Measurements from ENCODE around the gene NPBWR2.
"Not testable (repeated sequence)": the region's sequence is repeated elsewhere in the genome, so short reads cannot be mapped to it uniquely, and the experiment has no call there.

NPBWR2 gene

GRCh38 chr20:64140956-64141355, 33.6 kb upstream of the NPBWR2 start:
- Histone ChIP-seq H3K27ac (ENCODE audit: low read depth, low read length) (no peak overlapping the region), H3K4me3 (ENCODE audit: low read depth, low read length) (no peak overlapping the region), H3K36me3 (ENCODE audit: control insufficient read depth, insufficient read depth, low read length) (no peaks in the 10 kb centered on the region), H3K9me3 (ENCODE audit: control insufficient read depth, insufficient read depth, low read length) (peaks cover 17% of the 10 kb centered on the region), H3K4me1 (ENCODE audit: control insufficient read depth, insufficient read depth, low read length) (peaks cover 8% of the 10 kb centered on the region; the same call in 1 of the 2 replicates), H3K9ac (ENCODE audit: low read depth, low read length) (no peak overlapping the region), H3K27me3 (ENCODE audit: control insufficient read depth, insufficient read depth, low read length) (no peaks in the 10 kb centered on the region)

GRCh38 chr20:64140061-64140931, 32.9 kb upstream of the NPBWR2 start:
- H3K4me1 ChIP-seq (ENCODE audit: control insufficient read depth, insufficient read depth, low read length), result peaks cover 8% of the 10 kb centered on the region; the same call in 1 of the 2 replicates
- no peaks in the 10 kb centered on the region for H3K27me3 ChIP-seq (ENCODE audit: control insufficient read depth, insufficient read depth, low read length)
- no peak overlapping the region for H3K9ac ChIP-seq (ENCODE audit: low read depth, low read length)
- H3K4me3 ChIP-seq (ENCODE audit: low read depth, low read length), result no peak overlapping the region
- H3K27ac ChIP-seq (ENCODE audit: low read depth, low read length), result no peak overlapping the region
- H3K36me3 ChIP-seq (ENCODE audit: control insufficient read depth, insufficient read depth, low read length), result no peaks in the 10 kb centered on the region
- peaks cover 14% of the 10 kb centered on the region for H3K9me3 ChIP-seq (ENCODE audit: control insufficient read depth, insufficient read depth, low read length)

- H3K4me3 ChIP-seq (ENCODE audit: low read depth, low read length), result no peak overlapping the region
- no peaks in the 10 kb centered on the region for H3K27me3 ChIP-seq (ENCODE audit: control insufficient read depth, insufficient read depth, low read length)
- no peak overlapping the region for H3K27ac ChIP-seq (ENCODE audit: low read depth, low read length)
- H3K36me3 ChIP-seq (ENCODE audit: control insufficient read depth, insufficient read depth, low read length), result no peaks in the 10 kb centered on the region
- H3K9ac ChIP-seq (ENCODE audit: low read depth, low read length), result no peak overlapping the region
- H3K4me1 ChIP-seq (ENCODE audit: control insufficient read depth, insufficient read depth, low read length), result peaks cover 8% of the 10 kb centered on the region; the same call in 1 of the 2 replicates
- peaks cover 6% of the 10 kb centered on the region for H3K9me3 ChIP-seq (ENCODE audit: control insufficient read depth, insufficient read depth, low read length)
These were observed 32.1 kb upstream of the NPBWR2 start for GRCh38 chr20:64139199-64140060.

- no peaks in the 10 kb centered on the region for H3K9me3 ChIP-seq (ENCODE audit: control insufficient read depth, insufficient read depth, low read length)
- no peak overlapping the region for H3K27ac ChIP-seq (ENCODE audit: low read depth, low read length)
- no peaks in the 10 kb centered on the region for H3K27me3 ChIP-seq (ENCODE audit: control insufficient read depth, insufficient read depth, low read length)
- no peak overlapping the region for H3K9ac ChIP-seq (ENCODE audit: low read depth, low read length)
- H3K4me3 ChIP-seq (ENCODE audit: low read depth, low read length), result no peak overlapping the region
- H3K36me3 ChIP-seq (ENCODE audit: control insufficient read depth, insufficient read depth, low read length), result no peaks in the 10 kb centered on the region
- H3K4me1 ChIP-seq (ENCODE audit: control insufficient read depth, insufficient read depth, low read length), result peaks cover 8% of the 10 kb centered on the region; the same call in 1 of the 2 replicates
These were observed 31.0 kb upstream of the NPBWR2 start for GRCh38 chr20:64138276-64138815.

- no peaks in the 10 kb centered on the region for H3K27me3 ChIP-seq (ENCODE audit: control insufficient read depth, insufficient read depth, low read length)
- H3K9me3 ChIP-seq (ENCODE audit: control insufficient read depth, insufficient read depth, low read length), result no peaks in the 10 kb centered on the region
- no peak overlapping the region for H3K9ac ChIP-seq (ENCODE audit: low read depth, low read length)
- no peaks in the 10 kb centered on the region for H3K36me3 ChIP-seq (ENCODE audit: control insufficient read depth, insufficient read depth, low read length)
- no peak overlapping the region for H3K4me3 ChIP-seq (ENCODE audit: low read depth, low read length)
- H3K27ac ChIP-seq (ENCODE audit: low read depth, low read length), result no peak overlapping the region
- peaks cover 4% of the 10 kb centered on the region; the same call in 1 of the 2 replicates for H3K4me1 ChIP-seq (ENCODE audit: control insufficient read depth, insufficient read depth, low read length)
These were observed 30.2 kb upstream of the NPBWR2 start for GRCh38 chr20:64137598-64138031.

- Histone ChIP-seq H3K4me3 (ENCODE audit: low read depth, low read length) (no peak overlapping the region), H3K9ac (ENCODE audit: low read depth, low read length) (no peak overlapping the region), H3K4me1 (ENCODE audit: control insufficient read depth, insufficient read depth, low read length) (peaks cover 4% of the 10 kb centered on the region; the same call in 1 of the 2 replicates), H3K27ac (ENCODE audit: low read depth, low read length) (no peak overlapping the region), H3K36me3 (ENCODE audit: control insufficient read depth, insufficient read depth, low read length) (no peaks in the 10 kb centered on the region), H3K27me3 (ENCODE audit: control insufficient read depth, insufficient read depth, low read length) (no peaks in the 10 kb centered on the region), H3K9me3 (ENCODE audit: control insufficient read depth, insufficient read depth, low read length) (no peaks in the 10 kb centered on the region)
These were observed 28.8 kb upstream of the NPBWR2 start for GRCh38 chr20:64136004-64136710.

GRCh38 chr20:64134744-64135143, 27.4 kb upstream of the NPBWR2 start:
- not testable (repeated sequence) for H3K27me3 ChIP-seq (ENCODE audit: control insufficient read depth, insufficient read depth, low read length); H3K27ac ChIP-seq (ENCODE audit: low read depth, low read length); H3K36me3 ChIP-seq (ENCODE audit: control insufficient read depth, insufficient read depth, low read length); H3K9me3 ChIP-seq (ENCODE audit: control insufficient read depth, insufficient read depth, low read length); H3K9ac ChIP-seq (ENCODE audit: low read depth, low read length); H3K4me1 ChIP-seq (ENCODE audit: control insufficient read depth, insufficient read depth, low read length); H3K4me3 ChIP-seq (ENCODE audit: low read depth, low read length)

GRCh38 chr20:64133951-64134407, 26.6 kb upstream of the NPBWR2 start:
- H3K9me3 ChIP-seq (ENCODE audit: control insufficient read depth, insufficient read depth, low read length), result no peaks in the 10 kb centered on the region
- no peak overlapping the region for H3K9ac ChIP-seq (ENCODE audit: low read depth, low read length)
- H3K4me3 ChIP-seq (ENCODE audit: low read depth, low read length), result no peak overlapping the region
- no peaks in the 10 kb centered on the region for H3K4me1 ChIP-seq (ENCODE audit: control insufficient read depth, insufficient read depth, low read length)
- H3K27ac ChIP-seq (ENCODE audit: low read depth, low read length), result no peak overlapping the region
- no peaks in the 10 kb centered on the region for H3K36me3 ChIP-seq (ENCODE audit: control insufficient read depth, insufficient read depth, low read length)
- H3K27me3 ChIP-seq (ENCODE audit: control insufficient read depth, insufficient read depth, low read length), result no peaks in the 10 kb centered on the region

GRCh38 chr20:64131406-64131805, 24.0 kb upstream of the NPBWR2 start:
- Histone ChIP-seq H3K36me3 (ENCODE audit: control insufficient read depth, insufficient read depth, low read length) (no peaks in the 10 kb centered on the region), H3K9me3 (ENCODE audit: control insufficient read depth, insufficient read depth, low read length) (no peaks in the 10 kb centered on the region)

GRCh38 chr20:64130876-64131275, 23.5 kb upstream of the NPBWR2 start:
- no peaks in the 10 kb centered on the region for H3K36me3 ChIP-seq (ENCODE audit: control insufficient read depth, insufficient read depth, low read length)
- no peaks in the 10 kb centered on the region for H3K4me1 ChIP-seq (ENCODE audit: control insufficient read depth, insufficient read depth, low read length)
- H3K27me3 ChIP-seq (ENCODE audit: control insufficient read depth, insufficient read depth, low read length), result no peaks in the 10 kb centered on the region
- no peaks in the 10 kb centered on the region for H3K9me3 ChIP-seq (ENCODE audit: control insufficient read depth, insufficient read depth, low read length)
- H3K4me3 ChIP-seq (ENCODE audit: low read depth, low read length), result no peak overlapping the region
- no peak overlapping the region for H3K27ac ChIP-seq (ENCODE audit: low read depth, low read length)
- H3K9ac ChIP-seq (ENCODE audit: low read depth, low read length), result no peak overlapping the region

More at GRCh38 chr20:64131406-64131805, 24.0 kb upstream of the NPBWR2 start:
- H3K4me3 ChIP-seq (ENCODE audit: low read depth, low read length), result no peak overlapping the region
- no peaks in the 10 kb centered on the region for H3K27me3 ChIP-seq (ENCODE audit: control insufficient read depth, insufficient read depth, low read length)
- no peaks in the 10 kb centered on the region for H3K4me1 ChIP-seq (ENCODE audit: control insufficient read depth, insufficient read depth, low read length)
- no peak overlapping the region for H3K27ac ChIP-seq (ENCODE audit: low read depth, low read length)
- no peak overlapping the region for H3K9ac ChIP-seq (ENCODE audit: low read depth, low read length)

All from HUES48 (cell line).